Hepatocyte (in vitro differentiated cells): ENCODE results near the gene ISCU. TPM values are rescaled to one million over a fixed set of nuclear protein-coding genes. Genes with fewer than 3 reads are reported as not detected.
"Not testable (repeated sequence)": the region's sequence is repeated elsewhere in the genome, so short reads cannot be mapped to it uniquely, and the experiment has no call there.

ENCODE experiments used
- DNase-seq: peaks from one replicate; pipeline ENCODE4 v3.0.0-alpha.2; 2016; ENCODE audit warnings: low spot score
- H2AFZ ChIP-seq: fragments of 200-600 bp; sonication (generic); 2 replicates; pipeline ENCODE4 v1.6.0; 2016; ENCODE audit warnings: antibody characterized with exemption, mild to moderate bottlenecking
- H3K27ac ChIP-seq: fragments of 200-600 bp; sonication (generic); 2 replicates; pipeline ENCODE4 v1.5.1; 2016; ENCODE audit warnings: mild to moderate bottlenecking
- H3K27me3 ChIP-seq: fragments of 200-600 bp; sonication (generic); 2 replicates; pipeline ENCODE4 v1.6.1; 2016
- H3K36me3 ChIP-seq: fragments of 200-600 bp; sonication (generic); replicated peaks from 2 replicates; pipeline ENCODE4 v1.5.1; 2016; ENCODE audit warnings: low read depth; ENCODE audit not compliant: insufficient read depth
- H3K4me1 ChIP-seq: fragments of 200-600 bp; sonication (generic); 2 replicates; pipeline ENCODE4 v1.5.1; 2016; ENCODE audit warnings: mild to moderate bottlenecking, moderate library complexity; ENCODE audit not compliant: insufficient read depth
- H3K4me2 ChIP-seq: fragments of 200-600 bp; sonication (generic); 2 replicates; pipeline ENCODE4 v1.6.0; 2016
- H3K4me3 ChIP-seq: fragments of 200-600 bp; sonication (generic); 2 replicates; pipeline ENCODE4 v1.5.1; 2016; ENCODE audit warnings: mild to moderate bottlenecking
- H3K79me2 ChIP-seq: fragments of 200-600 bp; sonication (generic); 2 replicates; pipeline ENCODE4 v1.6.0; 2017; ENCODE audit warnings: mild to moderate bottlenecking
- H3K9me2 ChIP-seq: fragments of 200-600 bp; sonication (generic); replicated peaks from 2 replicates; pipeline ENCODE4 v1.6.0; 2017; ENCODE audit warnings: mild to moderate bottlenecking; ENCODE audit not compliant: insufficient read depth
- H3K9me3 ChIP-seq: fragments of 200-600 bp; sonication (generic); 2 replicates; pipeline ENCODE4 v1.5.1; 2016; ENCODE audit warnings: low read depth, mild to moderate bottlenecking
- H4K20me1 ChIP-seq: fragments of 200-600 bp; sonication (generic); 2 replicates; pipeline ENCODE4 v1.6.0; 2016; ENCODE audit warnings: mild to moderate bottlenecking; ENCODE audit not compliant: insufficient read depth, poor library complexity, severe bottlenecking
- CTCF ChIP-seq: fragments of 200-600 bp; sonication (generic); IDR thresholded peaks from 2 replicates; pipeline ENCODE4 v1.5.1; 2016; ENCODE audit warnings: antibody characterized with exemption, mild to moderate bottlenecking; ENCODE audit not compliant: poor library complexity
- EZH2 ChIP-seq: fragments of 200-600 bp; sonication (generic); IDR thresholded peaks from 2 replicates; pipeline ENCODE4 v1.6.1; 2016; ENCODE audit warnings: antibody characterized with exemption, mild to moderate bottlenecking, borderline replicate concordance
- EZH2phosphoT487 ChIP-seq: fragments of 200-600 bp; sonication (generic); IDR thresholded peaks from one replicate; pipeline ENCODE4 v1.6.1; 2018; ENCODE audit warnings: antibody characterized with exemption, mild to moderate bottlenecking, low read depth, moderate library complexity; ENCODE audit not compliant: unreplicated experiment, severe bottlenecking
- WGBS: methylation state at CpG from one replicate; pipeline ENCODE4 v1.1.6; 2016; ENCODE audit warnings: low lambda C conversion rate; ENCODE audit errors: missing lambda C conversion rate; 5-methylcytosine and 5-hydroxymethylcytosine counted together
- polyA plus RNA-seq: library from polyadenylated mRNA; unstranded; fragments of >200 nt; fragmentation: Nextera tagmentation; extraction: Ambion mirVana; gene quantifications from 2 replicates; pipeline ENCODE4 v1.2.1, GENCODE V29; 2016
- total RNA-seq: library from RNA; depleted of rRNA; stranded (reverse); fragments of >200 nt; gene quantifications from 2 replicates; pipeline ENCODE4 v1.2.3, GENCODE V29; 2014

The ISCU gene
- total and polyA plus RNA-seq, 2 experiments from 2014 or later: 116 to 149 TPM

- H3K27ac ChIP-seq: no peak overlapping the region
- H3K4me3 ChIP-seq: no peak overlapping the region
- H3K27me3 ChIP-seq: no peaks in the 10 kb centered on the region
- H3K36me3 ChIP-seq: peaks cover 8% of the 10 kb centered on the region
- DNase-seq: no peak
- WGBS: 93% methylated on average over 9 of the region's 9 CpGs
- no peak overlapping the region for H2AFZ ChIP-seq
- no peak overlapping the region for H3K4me2 ChIP-seq
- no peaks in the 10 kb centered on the region for H3K4me1 ChIP-seq
- H4K20me1 ChIP-seq: peaks cover 35% of the 10 kb centered on the region
- H3K79me2 ChIP-seq: peaks cover 83% of the 10 kb centered on the region
- TF ChIP-seq CTCF: no peak
- TF ChIP-seq EZH2phosphoT487: no peak
- TF ChIP-seq EZH2: no peak
- H3K9me3 ChIP-seq: no peaks in the 10 kb centered on the region
- H3K9me2 ChIP-seq: no peaks in the 10 kb centered on the region
Observed at GRCh38 chr12:108547686-108548085, 14.7 kb upstream of the ISCU start.

- H3K4me1 ChIP-seq: no peaks in the 10 kb centered on the region
- peaks cover 44% of the 10 kb centered on the region for H4K20me1 ChIP-seq
- H3K9me2 ChIP-seq: no peaks in the 10 kb centered on the region
- no peak overlapping the region for H2AFZ ChIP-seq
- 88% methylated on average over 7 of the region's 7 CpGs for WGBS
- no peak for TF ChIP-seq EZH2
- TF ChIP-seq CTCF: no peak
- peaks cover 8% of the 10 kb centered on the region for H3K36me3 ChIP-seq
- peaks cover 83% of the 10 kb centered on the region for H3K79me2 ChIP-seq
- no peaks in the 10 kb centered on the region for H3K27me3 ChIP-seq
- H3K4me3 ChIP-seq: no peak overlapping the region
- DNase-seq: no peak
- H3K27ac ChIP-seq: no peak overlapping the region
- H3K4me2 ChIP-seq: no peak overlapping the region
- no peaks in the 10 kb centered on the region for H3K9me3 ChIP-seq
Observed at GRCh38 chr12:108548954-108549521, 13.4 kb upstream of the ISCU start.

- TF ChIP-seq CTCF: no peak
- no peak for TF ChIP-seq EZH2
- TF ChIP-seq EZH2phosphoT487: no peak
- Histone ChIP-seq H3K4me2 (no peak overlapping the region), H3K27me3 (no peaks in the 10 kb centered on the region), H3K27ac (no peak overlapping the region), H3K9me3 (no peaks in the 10 kb centered on the region), H2AFZ (no peak overlapping the region), H3K4me3 (no peak overlapping the region), H3K4me1 (no peaks in the 10 kb centered on the region), H3K79me2 (peaks cover 89% of the 10 kb centered on the region), H3K9me2 (no peaks in the 10 kb centered on the region), H3K36me3 (peaks cover 8% of the 10 kb centered on the region), H4K20me1 (peaks cover 69% of the 10 kb centered on the region)
- WGBS: 90% methylated on average over 5 of the region's 5 CpGs
- no peak for DNase-seq
Observed at GRCh38 chr12:108551535-108551934, 10.9 kb upstream of the ISCU start.

GRCh38 chr12:108553799-108554198 lies 8.6 kb upstream of the ISCU start:
- H3K27ac ChIP-seq: no peak overlapping the region
- H3K9me2 ChIP-seq: no peaks in the 10 kb centered on the region
- no peaks in the 10 kb centered on the region for H3K4me1 ChIP-seq
- H3K4me3 ChIP-seq: no peak overlapping the region
- no peaks in the 10 kb centered on the region for H3K27me3 ChIP-seq
- DNase-seq: no peak
- WGBS: 91% methylated on average over 5 of the region's 5 CpGs
- H2AFZ ChIP-seq: no peak overlapping the region
- H3K36me3 ChIP-seq: no peaks in the 10 kb centered on the region
- no peak for TF ChIP-seq EZH2
- no peak for TF ChIP-seq CTCF
- TF ChIP-seq EZH2phosphoT487: no peak
- H3K9me3 ChIP-seq: no peaks in the 10 kb centered on the region
- peaks cover 82% of the 10 kb centered on the region for H4K20me1 ChIP-seq
- peaks cover 100% of the 10 kb centered on the region for H3K79me2 ChIP-seq
- H3K4me2 ChIP-seq: no peak overlapping the region

GRCh38 chr12:108555383-108555782 lies 7.0 kb upstream of the ISCU start:
- not testable (repeated sequence) for H3K27ac ChIP-seq, H3K9me3 ChIP-seq

More at GRCh38 chr12:108555383-108555782, 7.0 kb upstream of the ISCU start:
- not testable (repeated sequence) for H3K9me2 ChIP-seq, DNase-seq, H3K4me2 ChIP-seq, H3K4me1 ChIP-seq, H3K27me3 ChIP-seq, H2AFZ ChIP-seq, H3K4me3 ChIP-seq, H3K36me3 ChIP-seq
- Histone ChIP-seq H3K79me2 (peaks cover 100% of the 10 kb centered on the region), H4K20me1 (peaks cover 72% of the 10 kb centered on the region)
- WGBS: 94% methylated on average over 9 of the region's 9 CpGs
